Heart left ventricle (tissue), 16 donors: ENCODE measurements around the gene ACSF2. TPM values are rescaled to one million over a fixed set of nuclear protein-coding genes. Genes with fewer than 3 reads are reported as not detected.

ENCODE experiments used
- ATAC-seq, 4 donors: fragments of 200-7000 bp; cut with Tn5 transposase; one replicate each; pipeline ENCODE4 v1.9.1; 2020 to 2022; ENCODE audit warnings: moderate library complexity in 4 of 4, mild to moderate bottlenecking in 3 of 4, moderate number of reproducible peaks in 1 of 4
- DNase-seq, 5 donors: peaks; one replicate each; pipeline ENCODE4 v3.0.0-alpha.2; 2020
- H3K27ac ChIP-seq, 12 donors: fragments of 200-600 bp; sonication (generic) in 4 of 12; one replicate each; pipeline versions ENCODE4 v1.5.0 to v1.8.0; 2016 to 2022; ENCODE audit warnings: mild to moderate bottlenecking in 2 of 12
- H3K27me3 ChIP-seq, 9 donors: fragments of 200-600 bp; sonication (generic) in 2 of 9; one replicate each; pipeline versions ENCODE4 v1.5.1 to v1.8.0; 2016 to 2022; ENCODE audit warnings: mild to moderate bottlenecking in 3 of 9
- H3K36me3 ChIP-seq, 9 donors: fragments of 200-600 bp; sonication (generic) in 2 of 9; one replicate each; pipeline versions ENCODE4 v1.5.0 to v1.8.0; 2018 to 2022; ENCODE audit warnings: mild to moderate bottlenecking in 2 of 9
- H3K4me1 ChIP-seq, 12 donors: fragments of 200-600 bp; sonication (generic) in 4 of 12; one replicate each; pipeline versions ENCODE4 v1.5.0 to v1.8.0; 2016 to 2022; ENCODE audit warnings: mild to moderate bottlenecking in 3 of 12
- H3K4me3 ChIP-seq, 12 donors: fragments of 200-600 bp; sonication (generic) in 4 of 12; one replicate each; pipeline versions ENCODE4 v1.5.0 to v1.8.0; 2017 to 2022; ENCODE audit warnings: mild to moderate bottlenecking in 9 of 12, moderate library complexity in 4 of 12
- H3K9me3 ChIP-seq, 12 donors: fragments of 200-600 bp; sonication (generic) in 4 of 12; one replicate each; pipeline versions ENCODE4 v1.5.0 to v1.8.0; 2016 to 2022; ENCODE audit warnings: mild to moderate bottlenecking in 1 of 12
- CTCF ChIP-seq, 12 donors: fragments of 200-600 bp; sonication (generic) in 4 of 12; IDR thresholded peaks; one replicate each; pipeline versions ENCODE4 v1.5.0 to v1.8.0; 2018 to 2022; ENCODE audit warnings: antibody characterized with exemption in 12 of 12, mild to moderate bottlenecking in 5 of 12
- POLR2A ChIP-seq, 2 donors: fragments of 450-650 bp; IDR thresholded peaks; one replicate each; pipeline ENCODE4 v1.6.1; 2017; ENCODE audit warnings: antibody characterized with exemption in 2 of 2, mild to moderate bottlenecking in 2 of 2, moderate library complexity in 2 of 2
- WGBS, 4 donors: extraction: QIAGEN DNeasy Blood & Tissue Kit in 2 of 4; methylation state at CpG; one replicate each; pipeline versions ENCODE4 v1.1.5 to v1.1.7; 2013 to 2018; 5-methylcytosine and 5-hydroxymethylcytosine counted together
- intact Hi-C, 10 donors: fragments of 100-400 bp; cut with DNase I; formaldehyde crosslinking; loops; one replicate each; pipeline versions ENCODE4 v1.11.1 to v1.14.2; 2022
- polyA plus RNA-seq, 2 donors: library from polyadenylated mRNA; stranded (reverse); fragments of 200-250 nt; gene quantifications; one replicate each; pipeline ENCODE4 v1.2.3, GENCODE V29; 2013
- total RNA-seq, 9 donors: library from RNA; depleted of rRNA in 2 of 9; stranded (reverse); fragments of >200 nt in 2 of 9; fragmentation: NEBNext Ultra II Directional in 3 of 9; extraction: Animal tissue kit (Norgen Biotek cat#: 25700) in 3 of 9; gene quantifications; one replicate each; pipeline versions ENCODE4 v1.1.0 to v1.2.4, GENCODE V29; 2016 to 2023
- donor health status: ischemic (EF 13 %, LVEDD 7.1; RV severe dilation, severe dysfunction).
- donor health status: healthy with polysubstance abuse.
- donor health status: DM: no; HTN: yes; CAD: no.
- donor health status: DM: no; HTN: no; CAD: no.
- donor health status: ischemic (EF 25% LVEDD 6.9; RV normal size, moderate dysfunction).
- donor health status: ischemic (EF 25% LVEDD 5.7; RV mildly dilated, moderate dysfunction).
- donor health status: healthy.
- donor health status: DM: yes; HTN: yes; CAD: no.
- donor health status: ischemic (EF 35%, LVEDD 5.7; RV mildly dilated, moderate dysfunction).
- donor health status: nonischemic (EF 11% LVEDD 7.7; RV severe dilation, severe dysfunction).
- donor health status: DM: yes; HTN: yes; CAD: no.
- donor health status: PGD.
- donor health status: ischemic (EF 29% LVEDD 5.4; RV normal size, mild dysfunction).
- donor health status: nonischemic (EF 23%, LVEDD 6.1; RV moderate dilation, normal function).

The ACSF2 gene
- total and polyA plus RNA-seq, 11 donors: 6.5 to 31.6 (median 17.4) TPM

- Histone ChIP-seq H3K27ac (no peak overlapping the region), H3K9me3 (no peaks in the 10 kb centered on the region), H3K4me3 (no peak overlapping the region), H3K27me3 (no peaks in the 10 kb centered on the region), H3K36me3 (peaks cover 0 to 3% (median 0%) of the 10 kb centered on the region in 9 donors), H3K4me1 (no peaks in the 10 kb centered on the region)
- WGBS, 4 donors: 96 to 98% (median 96%) methylated on average over 4 of the region's 4 CpGs
- no peak for DNase-seq
- TF ChIP-seq CTCF (IDR thresholded peaks at IDR 0.05) (no peak), POLR2A (IDR thresholded peaks at IDR 0.05) (no peak)
- intact Hi-C loops: no loop called here
- no peak for ATAC-seq
Measured at GRCh38 chr17:50457621-50458020, 31.6 kb downstream of the ACSF2 start.

GRCh38 chr17:50458270-50458669 lies 32.3 kb downstream of the ACSF2 start:
- intact Hi-C loops: no loop called here
- ATAC-seq (no peak), DNase-seq (no peak)
- Histone ChIP-seq H3K4me3 (no peak overlapping the region), H3K27ac (no peak overlapping the region), H3K4me1 (no peaks in the 10 kb centered on the region), H3K9me3 (no peaks in the 10 kb centered on the region), H3K27me3 (no peaks in the 10 kb centered on the region), H3K36me3 (peaks cover 0 to 3% (median 0%) of the 10 kb centered on the region in 9 donors)
- WGBS, 4 donors: 67 to 81% (median 72%) methylated on average over 3 of the region's 3 CpGs
- TF ChIP-seq POLR2A (IDR thresholded peaks at IDR 0.05): no peak
- no peak for TF ChIP-seq CTCF (IDR thresholded peaks at IDR 0.05)

GRCh38 chr17:50458701-50459676 lies 33.0 kb downstream of the ACSF2 start:
- intact Hi-C loops: no loop called here
- H3K4me1 ChIP-seq: no peaks in the 10 kb centered on the region
- H3K9me3 ChIP-seq: no peaks in the 10 kb centered on the region
- 76 to 90% (median 78%) methylated on average over 15 to 16 of the region's 16 CpGs for WGBS, 4 donors
- no peaks in the 10 kb centered on the region for H3K27me3 ChIP-seq
- ATAC-seq: no peak
- TF ChIP-seq POLR2A (IDR thresholded peaks at IDR 0.05) (no peak), CTCF (IDR thresholded peaks at IDR 0.05) (no peak)
- H3K27ac ChIP-seq: no peak overlapping the region
- no peak for DNase-seq
- peaks cover 0 to 3% (median 0%) of the 10 kb centered on the region in 9 donors for H3K36me3 ChIP-seq
- H3K4me3 ChIP-seq: no peak overlapping the region

GRCh38 chr17:50459756-50460155 lies 33.7 kb downstream of the ACSF2 start:
- no peak for ATAC-seq
- H3K4me3 ChIP-seq: no peak overlapping the region
- no peak for TF ChIP-seq POLR2A (IDR thresholded peaks at IDR 0.05)
- TF ChIP-seq CTCF (IDR thresholded peaks at IDR 0.05): no peak
- H3K27ac ChIP-seq: no peak overlapping the region
- peaks cover 0 to 3% (median 0%) of the 10 kb centered on the region in 9 donors for H3K36me3 ChIP-seq
- no peak for DNase-seq
- H3K4me1 ChIP-seq: no peaks in the 10 kb centered on the region
- H3K9me3 ChIP-seq: no peaks in the 10 kb centered on the region
- WGBS, 4 donors: 88 to 91% (median 90%) methylated on average over 4 of the region's 4 CpGs
- intact Hi-C loops: loop anchor here in 1 of 10 donors (5.0 kb wide), 1 partner anchor 47 kb away; no protein-coding TSS in a partner anchor
- no peaks in the 10 kb centered on the region for H3K27me3 ChIP-seq
